DMS153 treated with DMSO at 0.1 percent for 48 hours (cell line): ENCODE measurements around the gene OR6T1.

Source experiments
- DNase-seq: peaks from one replicate; lab custom pipeline; 2025; ENCODE audit not compliant: unreplicated experiment; lab: John Stamatoyannopoulos, UW

Gene OR6T1

DNA sequence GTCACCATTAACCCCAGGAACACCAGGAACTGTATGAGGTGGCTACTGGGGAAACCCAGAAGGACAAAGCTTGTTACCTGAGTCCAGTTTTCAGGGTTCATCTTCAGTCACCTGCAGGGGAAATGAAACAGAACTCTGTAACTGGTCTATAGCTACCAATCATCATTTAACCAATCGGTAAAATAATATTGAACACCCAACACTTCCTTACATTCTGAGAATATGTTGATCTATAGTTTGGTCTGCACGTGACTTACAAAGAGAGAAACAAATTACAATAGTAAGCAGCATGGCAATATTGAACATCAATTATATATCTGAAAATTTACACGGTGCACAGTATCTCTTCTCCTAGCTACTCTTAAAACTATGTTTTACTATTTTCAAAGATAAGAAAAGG lies at the start of gene OR6T1:
Gene OR6T1 (minus strand): TSS at position 101 of the 400 bp plus-strand sequence. CDS start 0 bp downstream, at position 101.
- DNase-seq = no peak

DNA sequence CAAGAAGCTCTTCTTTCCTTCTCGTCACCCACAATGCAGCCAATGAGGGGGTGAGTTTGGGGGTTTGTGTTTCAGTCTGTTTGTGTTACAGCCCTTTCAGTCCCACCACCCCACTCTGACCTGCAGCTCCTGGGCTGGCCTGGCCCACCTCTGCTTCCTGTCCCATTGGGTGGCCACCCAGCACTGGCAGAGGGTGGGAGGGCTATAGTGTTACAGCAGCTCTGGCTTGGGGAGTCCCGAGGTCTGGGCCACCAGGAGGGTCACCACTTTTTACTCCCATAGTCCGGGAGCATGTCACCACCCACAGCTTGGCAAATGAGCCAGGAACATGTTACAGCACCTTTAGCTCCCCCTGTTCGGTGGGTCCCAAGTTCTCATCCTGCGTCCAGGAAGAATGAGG lies 35.7 kb upstream of the OR6T1 start:
- DNase-seq = no peak

- DNase-seq = no peak
Measured at GRCh38 chr11:123977731-123978347, 34.2 kb upstream of the OR6T1 start, which contains the start of gene OR10S1. OR10S1 (minus strand) TSS chr11:123977781; CDS start chr11:123977664, 117 bp downstream.

DNA sequence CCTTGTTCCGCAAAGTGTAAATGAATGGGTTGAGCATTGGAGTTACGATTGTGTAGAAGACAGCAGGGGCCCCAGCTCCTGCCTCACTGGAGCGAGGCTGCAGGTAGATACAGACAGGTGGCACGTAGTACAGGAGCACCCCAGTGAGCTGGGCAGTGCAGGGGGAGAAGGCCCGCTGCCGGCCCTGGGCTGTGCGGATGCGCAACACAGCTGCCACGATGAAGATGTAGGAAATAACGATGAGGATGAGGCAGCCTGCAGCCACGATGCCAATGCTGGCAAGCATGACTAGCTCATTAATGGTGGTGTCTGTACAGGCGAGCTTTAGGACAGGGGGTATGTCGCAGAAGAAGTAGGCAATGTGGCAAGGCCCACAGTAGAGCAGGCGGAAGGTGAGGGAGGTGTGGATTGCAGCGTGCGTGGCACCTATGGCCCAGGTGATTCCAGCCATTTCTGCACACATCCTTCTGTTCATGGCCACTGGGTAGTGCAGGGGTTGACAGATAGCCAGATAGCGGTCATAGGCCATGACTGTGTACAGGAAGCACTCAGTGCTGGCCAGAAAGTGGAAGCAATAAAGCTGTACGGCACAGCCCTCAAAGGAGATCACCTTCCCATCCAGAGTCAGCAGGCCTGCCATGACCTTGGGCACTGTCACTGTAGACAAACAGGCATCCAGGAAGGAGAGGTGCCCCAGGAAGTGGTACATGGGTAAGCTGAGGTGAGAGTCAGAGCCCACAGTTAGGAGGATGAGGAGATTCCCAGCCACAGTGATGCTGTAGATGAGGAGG lies 33.3 kb upstream of the OR6T1 start:
- DNase-seq = no peak

- DNase-seq = no peak
Measured at GRCh38 chr11:123973816-123974215, 30.2 kb upstream of the OR6T1 start.

DNA sequence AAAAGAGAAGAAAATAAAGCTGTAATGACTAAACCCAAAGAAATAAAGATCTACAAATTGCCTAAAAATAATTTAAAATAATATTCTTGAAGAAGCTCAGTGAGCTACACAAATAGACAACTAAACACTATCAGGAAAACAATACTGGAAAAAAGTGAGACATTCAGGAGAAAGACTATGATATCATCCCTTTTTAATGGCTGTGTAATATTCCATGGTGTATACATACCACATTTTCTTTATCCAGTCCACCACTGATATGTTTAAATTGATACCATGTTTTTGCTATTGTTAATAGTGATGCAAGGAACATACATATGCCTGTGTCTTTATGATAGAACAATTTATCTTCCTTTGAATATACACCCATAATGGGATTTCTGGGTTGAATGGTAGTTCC lies 13.1 kb upstream of the OR6T1 start:
- DNase-seq = no peak

- DNase-seq = no peak
Measured at GRCh38 chr11:123945132-123945531, 1.5 kb upstream of the OR6T1 start.

- DNase-seq = no peak
Measured at GRCh38 chr11:123942413-123942812, 1.2 kb downstream of the OR6T1 start.

GRCh38 chr11:123939317-123939716 lies 4.3 kb downstream of the OR6T1 start, which contains the start of gene OR4D5:
OR4D5 (plus strand) TSS chr11:123939617; CDS start chr11:123939617, 0 bp downstream.
- DNase-seq = no peak

GRCh38 chr11:123924027-123924426 lies 19.6 kb downstream of the OR6T1 start:
- no peak for DNase-seq

- DNase-seq = no peak
Measured at GRCh38 chr11:123920943-123921342, 22.7 kb downstream of the OR6T1 start.

DNA sequence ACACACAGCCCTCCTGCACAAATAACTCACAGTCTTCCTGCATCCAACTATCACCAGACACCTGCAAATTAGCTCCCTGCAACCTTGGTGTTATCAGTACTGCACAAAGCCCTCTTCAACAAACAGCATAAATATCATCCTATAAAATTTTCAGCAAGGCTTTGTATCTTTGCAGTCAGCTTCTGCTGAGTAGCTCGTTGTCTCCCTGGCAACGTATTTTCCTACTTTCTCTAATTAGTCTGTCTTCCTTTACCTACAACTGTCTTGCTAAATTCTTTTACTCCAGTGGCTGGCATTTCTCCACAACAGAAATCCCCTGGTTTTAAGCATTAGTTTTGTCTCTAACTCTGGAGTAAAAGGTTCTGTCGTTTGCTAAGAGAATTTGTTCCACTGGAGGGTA lies 37.8 kb downstream of the OR6T1 start:
- DNase-seq = no peak

GRCh38 chr11:123904932-123905331 lies 38.7 kb downstream of the OR6T1 start:
- no peak for DNase-seq

DNA sequence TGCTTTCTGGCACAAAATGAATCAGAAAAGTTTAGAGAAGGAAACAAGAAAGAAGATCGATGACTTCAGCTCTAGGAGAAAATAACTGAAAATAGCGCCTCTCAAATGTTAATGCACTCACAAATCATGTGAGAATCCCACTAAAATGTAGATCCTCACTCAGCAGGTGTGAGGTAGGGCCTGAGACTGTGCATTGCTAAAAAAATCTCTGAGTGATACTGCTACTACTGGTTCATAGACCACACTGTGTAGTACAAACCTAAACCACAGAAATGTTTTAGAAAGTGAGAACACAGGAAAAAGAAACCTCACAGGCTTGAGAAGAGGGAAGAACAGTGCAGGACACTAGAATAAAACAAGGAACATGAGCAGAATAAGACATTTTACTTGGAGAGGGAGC lies 39.7 kb downstream of the OR6T1 start:
- no peak for DNase-seq

DNA sequence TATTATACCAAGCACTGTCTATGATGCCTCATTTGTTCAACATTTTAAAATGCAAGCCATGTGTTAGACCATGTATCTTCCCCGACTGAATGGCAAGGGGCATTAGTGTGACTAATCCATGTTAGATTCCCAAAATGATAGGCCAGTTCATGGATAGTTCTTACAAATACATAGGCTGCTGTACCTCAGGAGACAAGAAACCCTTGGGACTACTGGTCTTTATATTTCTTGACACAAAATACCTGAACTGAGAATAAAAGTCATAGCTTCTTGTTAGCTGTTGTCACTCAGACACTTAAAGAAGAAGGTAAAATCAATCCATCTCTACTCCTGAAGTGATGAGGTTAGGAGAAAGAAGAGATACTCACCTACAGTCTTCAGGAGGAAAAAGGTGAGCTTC lies 41.8 kb downstream of the OR6T1 start, which contains the start of gene OR8D4:
Gene OR8D4 (plus strand): TSS at position 301 of the 400 bp plus-strand sequence. CDS start 4,265 bp downstream, outside the sequence.
- no peak for DNase-seq

DNA sequence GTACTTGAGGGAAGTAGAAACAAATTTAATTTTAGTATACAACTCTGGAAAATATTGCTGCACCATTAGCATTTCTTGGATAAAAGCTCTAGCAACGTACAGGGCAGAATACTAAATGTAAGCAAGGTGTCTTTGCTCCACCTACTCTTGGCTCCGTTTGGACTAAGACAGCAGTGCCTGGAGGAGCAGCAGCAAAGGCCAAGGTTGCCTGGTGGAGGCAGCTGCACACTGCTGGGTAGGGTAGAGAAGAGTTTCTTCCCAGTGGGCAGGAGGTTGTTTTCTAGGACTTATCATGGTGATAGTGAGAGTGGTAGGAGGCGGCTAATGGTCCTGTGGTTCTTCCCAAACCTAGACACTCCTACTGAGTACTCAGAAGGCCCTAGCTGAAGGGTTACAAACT lies 43.8 kb downstream of the OR6T1 start:
- DNase-seq = no peak
